Mesothelial cell of epicardium (in vitro differentiated cells): ENCODE results near the gene MEX3A. TPM values are rescaled to one million over a fixed set of nuclear protein-coding genes. Genes with fewer than 3 reads are reported as not detected.

Source experiments
- DNase-seq, 2 experiments: peaks; one replicate each; pipeline ENCODE4 v3.0.0; 2021; ENCODE audit warnings: low spot score in 2 of 2; ENCODE audit not compliant: unreplicated experiment in 2 of 2
- H3K27ac Mint-ChIP-seq: 2 replicates; pipeline ENCODE4 v1.8.0; 2021; ENCODE audit warnings: mixed read lengths
- H3K27me3 Mint-ChIP-seq: 2 replicates; pipeline ENCODE4 v1.8.0; 2021; ENCODE audit warnings: low read depth, mixed read lengths
- H3K36me3 Mint-ChIP-seq: 2 replicates; pipeline ENCODE4 v1.8.0; 2021; ENCODE audit warnings: mixed read lengths
- H3K4me1 Mint-ChIP-seq: 2 replicates; pipeline ENCODE4 v1.8.0; 2021; ENCODE audit warnings: mixed read lengths
- H3K4me3 Mint-ChIP-seq: 2 replicates; pipeline ENCODE4 v1.8.0; 2021; ENCODE audit warnings: mild to moderate bottlenecking, moderate library complexity, mixed read lengths
- H3K9me3 Mint-ChIP-seq: 2 replicates; pipeline ENCODE4 v1.8.0; 2021; ENCODE audit warnings: mixed read lengths
- total RNA-seq: library from RNA; stranded (reverse); gene quantifications from 3 replicates; pipeline ENCODE4 v1.2.1, GENCODE V29; 2021
- TF ChIP-seq, protein P1 (sequence below): fragments of 200-600 bp; sonication (generic); IDR thresholded peaks from one replicate; pipeline ENCODE4 v1.5.0; 2021; ENCODE audit warnings: antibody characterized with exemption; ENCODE audit not compliant: unreplicated experiment

MEX3A gene
- total RNA-seq, 1 donor from 2014 or later: 112 TPM

DNA sequence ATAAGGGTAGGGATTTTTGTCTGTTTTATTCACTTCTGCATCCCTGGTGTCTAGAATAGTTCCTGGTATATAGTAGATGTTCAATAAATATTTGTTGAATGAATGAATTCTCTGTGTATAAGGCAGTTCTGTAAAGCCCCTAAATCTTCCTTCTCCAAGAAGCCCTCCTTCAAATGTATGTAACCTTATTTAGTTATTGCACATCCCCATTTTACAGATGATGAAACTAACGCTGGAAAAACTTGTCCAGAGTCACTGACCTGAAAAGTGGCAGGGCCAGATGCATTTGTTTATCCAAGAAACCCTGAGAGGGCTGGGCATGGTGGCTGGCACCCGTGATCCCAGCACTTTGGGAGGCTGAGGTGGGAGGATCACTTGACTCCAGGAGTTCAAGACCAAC lies 28.0 kb upstream of the MEX3A start:
- no peak for DNase-seq
- TF ChIP-seq, protein P1, sequence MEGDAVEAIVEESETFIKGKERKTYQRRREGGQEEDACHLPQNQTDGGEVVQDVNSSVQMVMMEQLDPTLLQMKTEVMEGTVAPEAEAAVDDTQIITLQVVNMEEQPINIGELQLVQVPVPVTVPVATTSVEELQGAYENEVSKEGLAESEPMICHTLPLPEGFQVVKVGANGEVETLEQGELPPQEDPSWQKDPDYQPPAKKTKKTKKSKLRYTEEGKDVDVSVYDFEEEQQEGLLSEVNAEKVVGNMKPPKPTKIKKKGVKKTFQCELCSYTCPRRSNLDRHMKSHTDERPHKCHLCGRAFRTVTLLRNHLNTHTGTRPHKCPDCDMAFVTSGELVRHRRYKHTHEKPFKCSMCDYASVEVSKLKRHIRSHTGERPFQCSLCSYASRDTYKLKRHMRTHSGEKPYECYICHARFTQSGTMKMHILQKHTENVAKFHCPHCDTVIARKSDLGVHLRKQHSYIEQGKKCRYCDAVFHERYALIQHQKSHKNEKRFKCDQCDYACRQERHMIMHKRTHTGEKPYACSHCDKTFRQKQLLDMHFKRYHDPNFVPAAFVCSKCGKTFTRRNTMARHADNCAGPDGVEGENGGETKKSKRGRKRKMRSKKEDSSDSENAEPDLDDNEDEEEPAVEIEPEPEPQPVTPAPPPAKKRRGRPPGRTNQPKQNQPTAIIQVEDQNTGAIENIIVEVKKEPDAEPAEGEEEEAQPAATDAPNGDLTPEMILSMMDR: no peak
- H3K36me3 Mint-ChIP-seq: no peaks in the 10 kb centered on the region
- no peaks in the 10 kb centered on the region for H3K9me3 Mint-ChIP-seq
- H3K4me3 Mint-ChIP-seq: no peak overlapping the region
- H3K4me1 Mint-ChIP-seq: peaks cover 42% of the 10 kb centered on the region
- peaks cover 2% of the 10 kb centered on the region for H3K27me3 Mint-ChIP-seq
- H3K27ac Mint-ChIP-seq: no peak overlapping the region

DNA sequence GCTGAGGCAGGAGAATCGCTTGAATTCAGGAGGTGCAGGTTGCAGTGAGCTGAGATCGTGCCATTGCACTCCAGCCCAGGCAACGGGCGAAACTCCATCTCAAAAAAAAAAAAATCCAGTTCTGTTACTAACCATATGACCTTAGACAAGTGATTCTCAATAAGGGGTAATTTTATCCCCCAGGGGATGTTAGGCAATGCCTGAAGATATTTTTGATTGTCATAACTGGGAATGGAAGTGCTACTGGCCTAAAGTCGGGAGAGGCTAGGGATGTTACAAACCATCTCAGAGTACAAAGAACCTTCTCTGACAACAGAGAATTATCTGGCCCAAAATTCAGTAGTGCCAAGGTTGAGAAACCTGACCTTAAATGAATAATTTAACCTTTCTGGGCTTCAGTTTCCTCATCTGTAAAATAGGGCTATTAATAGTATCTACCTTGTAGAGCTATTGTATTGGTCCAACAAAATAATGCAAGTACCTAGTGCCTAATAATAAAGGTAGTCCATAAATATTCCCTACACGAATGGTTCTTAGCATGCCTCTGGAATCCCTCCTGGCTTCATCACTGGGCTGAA lies 26.5 kb upstream of the MEX3A start:
- no peaks in the 10 kb centered on the region for H3K9me3 Mint-ChIP-seq
- H3K27me3 Mint-ChIP-seq: no peaks in the 10 kb centered on the region
- H3K36me3 Mint-ChIP-seq: no peaks in the 10 kb centered on the region
- H3K27ac Mint-ChIP-seq: peak overlapping the region; percentile 99
- TF ChIP-seq, protein P1: no peak
- no peak for DNase-seq
- peaks cover 46% of the 10 kb centered on the region for H3K4me1 Mint-ChIP-seq
- H3K4me3 Mint-ChIP-seq: no peak overlapping the region

DNA sequence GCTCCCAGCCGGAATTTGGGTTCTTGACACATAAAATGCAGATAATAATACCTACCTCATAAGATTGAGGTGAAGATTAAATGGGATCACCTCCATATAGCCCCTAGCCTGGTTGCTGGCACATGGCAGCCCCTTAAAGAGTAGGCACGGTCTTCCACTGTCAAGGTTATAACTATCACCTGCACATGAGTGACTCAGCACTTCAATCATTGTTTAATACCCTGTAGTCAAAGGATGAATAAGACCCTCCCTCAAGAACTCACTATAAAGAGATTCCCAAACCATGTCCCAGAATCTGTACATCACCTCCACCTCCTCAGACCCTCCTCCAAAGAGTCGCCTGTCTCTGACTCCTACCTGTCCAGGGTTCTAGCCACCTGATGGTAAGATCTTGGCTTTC lies 25.8 kb upstream of the MEX3A start:
- no peak for DNase-seq
- no peak overlapping the region for H3K4me3 Mint-ChIP-seq
- H3K27ac Mint-ChIP-seq: peak overlapping the region; percentile 99
- H3K4me1 Mint-ChIP-seq: peaks cover 46% of the 10 kb centered on the region
- no peaks in the 10 kb centered on the region for H3K9me3 Mint-ChIP-seq
- no peaks in the 10 kb centered on the region for H3K36me3 Mint-ChIP-seq
- H3K27me3 Mint-ChIP-seq: no peaks in the 10 kb centered on the region
- TF ChIP-seq, protein P1: no peak

DNA sequence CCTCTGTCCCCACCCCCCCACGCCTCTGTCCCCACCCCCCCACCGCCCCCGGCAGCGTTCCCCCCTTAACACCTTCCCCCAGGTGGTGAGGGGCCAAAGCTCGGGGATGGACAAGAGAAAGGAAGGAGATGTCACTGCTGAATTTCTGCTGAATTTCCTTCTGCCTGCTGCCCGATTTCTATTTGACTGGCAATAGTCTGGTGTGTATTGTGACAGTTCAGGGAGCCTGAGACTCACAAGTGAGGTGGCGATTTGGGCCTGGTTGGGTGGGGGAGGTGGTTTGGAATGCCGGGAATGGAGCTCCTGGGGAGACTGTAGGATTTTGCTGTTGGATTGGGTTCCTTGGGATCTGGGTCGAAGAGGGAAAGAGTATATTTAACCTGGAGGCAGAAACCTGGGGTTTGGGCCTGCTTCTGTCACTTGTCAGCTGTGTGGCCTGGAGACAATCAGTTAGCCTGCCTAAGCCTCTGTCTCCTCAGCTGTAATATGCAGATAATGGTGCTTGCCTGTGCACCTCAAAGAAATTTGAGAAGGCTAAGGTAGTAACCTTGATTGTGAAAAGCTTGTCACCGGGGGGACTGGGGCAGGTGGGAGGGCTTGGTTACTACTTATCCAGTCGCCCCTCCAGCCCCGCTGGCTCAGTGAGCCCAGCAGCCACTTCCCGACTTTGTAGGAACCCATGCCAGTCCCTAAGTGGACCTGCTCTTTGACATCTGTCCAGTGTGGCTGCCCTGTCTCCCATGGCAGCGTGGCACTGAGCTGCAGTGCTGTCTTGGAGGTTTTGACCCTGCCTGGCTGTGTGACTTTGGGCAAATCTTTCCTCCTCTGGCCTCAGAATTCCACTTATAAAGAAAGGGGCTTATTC lies 24.6 kb upstream of the MEX3A start:
- Mint-ChIP-seq H3K27me3 (no peaks in the 10 kb centered on the region), H3K27ac (peak overlapping the region; percentile 99), H3K9me3 (no peaks in the 10 kb centered on the region), H3K4me1 (peaks cover 52% of the 10 kb centered on the region), H3K4me3 (peak overlapping the region; percentile 48), H3K36me3 (no peaks in the 10 kb centered on the region)
- no peak for DNase-seq
- TF ChIP-seq, protein P1: no peak

DNA sequence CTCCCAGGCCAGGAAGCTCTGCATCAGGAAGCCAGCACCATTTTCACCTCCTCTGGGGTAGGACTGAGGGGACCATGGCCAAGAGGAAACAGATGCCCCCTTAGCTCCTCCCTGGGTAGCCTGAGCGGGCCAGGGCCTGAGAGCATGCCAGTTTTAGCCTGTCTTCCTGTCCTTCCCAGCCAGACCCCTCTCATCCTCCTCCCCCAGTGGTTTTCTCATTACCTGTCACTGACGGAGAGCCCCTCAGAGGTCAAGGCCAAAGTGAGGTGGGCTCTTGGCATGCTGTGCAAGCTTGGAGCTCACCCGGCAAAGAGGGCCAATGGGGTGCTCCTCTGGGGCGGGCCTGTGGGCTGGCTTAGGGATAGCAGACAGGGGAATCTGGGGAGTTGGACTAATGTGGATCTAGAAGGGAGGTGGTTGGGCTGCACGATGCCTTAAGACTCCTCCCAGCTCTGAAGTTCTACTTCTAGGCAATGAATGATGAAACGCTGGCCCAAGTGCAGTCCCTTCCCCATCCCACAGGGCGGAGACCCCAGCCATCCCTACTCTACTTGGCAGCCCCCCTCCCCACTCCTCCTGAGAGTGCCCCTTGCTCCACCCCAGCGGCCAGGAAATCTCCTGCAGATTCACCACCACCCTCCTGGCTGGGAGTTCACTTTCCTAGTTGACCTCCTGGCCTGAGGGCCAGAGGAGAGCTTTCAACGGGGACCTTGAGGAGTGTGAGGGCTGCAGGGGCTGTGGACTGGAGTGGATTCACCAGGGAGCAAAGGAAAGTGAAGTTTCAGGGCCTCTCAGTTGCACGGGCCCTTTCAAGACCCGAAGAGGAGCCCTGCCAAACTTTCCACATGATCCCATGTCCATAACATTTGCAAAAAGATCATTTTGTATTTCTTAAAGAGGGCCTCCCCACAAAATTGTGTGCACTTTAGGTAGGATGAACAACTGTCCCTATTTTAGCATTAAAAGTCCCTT lies 22.9 kb upstream of the MEX3A start:
- Mint-ChIP-seq H3K4me3 (peak overlapping the region; percentile 61), H3K27me3 (no peaks in the 10 kb centered on the region), H3K9me3 (no peaks in the 10 kb centered on the region), H3K36me3 (no peaks in the 10 kb centered on the region), H3K4me1 (peaks cover 62% of the 10 kb centered on the region), H3K27ac (peak overlapping the region; percentile 99)
- DNase-seq: no peak
- TF ChIP-seq, protein P1: no peak
